A549 treated with ZK216348 at 1 μM for 4 hours (cell line): ENCODE data around the gene EIF4G1. TPM values are rescaled to one million over a fixed set of nuclear protein-coding genes. Genes with fewer than 3 reads are reported as not detected.

ENCODE experiments used
- total RNA-seq: library from RNA; stranded (reverse); fragments of 200-300 nt; extraction: Qiagen RNA extraction; gene quantifications from 5 replicates; pipeline ENCODE4 v1.2.3, GENCODE V29; 2022; ENCODE audit warnings: low read depth

EIF4G1 gene, protein sequence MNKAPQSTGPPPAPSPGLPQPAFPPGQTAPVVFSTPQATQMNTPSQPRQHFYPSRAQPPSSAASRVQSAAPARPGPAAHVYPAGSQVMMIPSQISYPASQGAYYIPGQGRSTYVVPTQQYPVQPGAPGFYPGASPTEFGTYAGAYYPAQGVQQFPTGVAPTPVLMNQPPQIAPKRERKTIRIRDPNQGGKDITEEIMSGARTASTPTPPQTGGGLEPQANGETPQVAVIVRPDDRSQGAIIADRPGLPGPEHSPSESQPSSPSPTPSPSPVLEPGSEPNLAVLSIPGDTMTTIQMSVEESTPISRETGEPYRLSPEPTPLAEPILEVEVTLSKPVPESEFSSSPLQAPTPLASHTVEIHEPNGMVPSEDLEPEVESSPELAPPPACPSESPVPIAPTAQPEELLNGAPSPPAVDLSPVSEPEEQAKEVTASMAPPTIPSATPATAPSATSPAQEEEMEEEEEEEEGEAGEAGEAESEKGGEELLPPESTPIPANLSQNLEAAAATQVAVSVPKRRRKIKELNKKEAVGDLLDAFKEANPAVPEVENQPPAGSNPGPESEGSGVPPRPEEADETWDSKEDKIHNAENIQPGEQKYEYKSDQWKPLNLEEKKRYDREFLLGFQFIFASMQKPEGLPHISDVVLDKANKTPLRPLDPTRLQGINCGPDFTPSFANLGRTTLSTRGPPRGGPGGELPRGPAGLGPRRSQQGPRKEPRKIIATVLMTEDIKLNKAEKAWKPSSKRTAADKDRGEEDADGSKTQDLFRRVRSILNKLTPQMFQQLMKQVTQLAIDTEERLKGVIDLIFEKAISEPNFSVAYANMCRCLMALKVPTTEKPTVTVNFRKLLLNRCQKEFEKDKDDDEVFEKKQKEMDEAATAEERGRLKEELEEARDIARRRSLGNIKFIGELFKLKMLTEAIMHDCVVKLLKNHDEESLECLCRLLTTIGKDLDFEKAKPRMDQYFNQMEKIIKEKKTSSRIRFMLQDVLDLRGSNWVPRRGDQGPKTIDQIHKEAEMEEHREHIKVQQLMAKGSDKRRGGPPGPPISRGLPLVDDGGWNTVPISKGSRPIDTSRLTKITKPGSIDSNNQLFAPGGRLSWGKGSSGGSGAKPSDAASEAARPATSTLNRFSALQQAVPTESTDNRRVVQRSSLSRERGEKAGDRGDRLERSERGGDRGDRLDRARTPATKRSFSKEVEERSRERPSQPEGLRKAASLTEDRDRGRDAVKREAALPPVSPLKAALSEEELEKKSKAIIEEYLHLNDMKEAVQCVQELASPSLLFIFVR (N-terminal part only)
- 221 to 295 TPM (median 267 TPM) in 5 replicates for total RNA-seq

DNA sequence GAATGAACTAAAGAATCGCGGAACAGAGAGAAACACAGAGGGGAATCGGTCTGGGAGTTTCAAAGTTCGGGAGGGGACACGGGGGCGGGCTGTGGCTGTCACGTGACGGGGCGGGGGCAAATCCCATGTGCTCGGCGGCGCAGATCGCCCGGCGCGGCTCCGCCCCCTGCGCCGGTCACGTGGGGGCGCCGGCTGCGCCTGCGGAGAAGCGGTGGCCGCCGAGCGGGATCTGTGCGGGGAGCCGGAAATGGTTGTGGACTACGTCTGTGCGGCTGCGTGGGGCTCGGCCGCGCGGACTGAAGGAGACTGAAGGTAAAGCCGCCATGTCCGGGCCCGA is at the start of gene EIF4G1:
Gene EIF4G1 (plus strand): TSS at position 244 of the 337 bp plus-strand sequence. CDS start 1,191 bp downstream, outside the sequence.

DNA sequence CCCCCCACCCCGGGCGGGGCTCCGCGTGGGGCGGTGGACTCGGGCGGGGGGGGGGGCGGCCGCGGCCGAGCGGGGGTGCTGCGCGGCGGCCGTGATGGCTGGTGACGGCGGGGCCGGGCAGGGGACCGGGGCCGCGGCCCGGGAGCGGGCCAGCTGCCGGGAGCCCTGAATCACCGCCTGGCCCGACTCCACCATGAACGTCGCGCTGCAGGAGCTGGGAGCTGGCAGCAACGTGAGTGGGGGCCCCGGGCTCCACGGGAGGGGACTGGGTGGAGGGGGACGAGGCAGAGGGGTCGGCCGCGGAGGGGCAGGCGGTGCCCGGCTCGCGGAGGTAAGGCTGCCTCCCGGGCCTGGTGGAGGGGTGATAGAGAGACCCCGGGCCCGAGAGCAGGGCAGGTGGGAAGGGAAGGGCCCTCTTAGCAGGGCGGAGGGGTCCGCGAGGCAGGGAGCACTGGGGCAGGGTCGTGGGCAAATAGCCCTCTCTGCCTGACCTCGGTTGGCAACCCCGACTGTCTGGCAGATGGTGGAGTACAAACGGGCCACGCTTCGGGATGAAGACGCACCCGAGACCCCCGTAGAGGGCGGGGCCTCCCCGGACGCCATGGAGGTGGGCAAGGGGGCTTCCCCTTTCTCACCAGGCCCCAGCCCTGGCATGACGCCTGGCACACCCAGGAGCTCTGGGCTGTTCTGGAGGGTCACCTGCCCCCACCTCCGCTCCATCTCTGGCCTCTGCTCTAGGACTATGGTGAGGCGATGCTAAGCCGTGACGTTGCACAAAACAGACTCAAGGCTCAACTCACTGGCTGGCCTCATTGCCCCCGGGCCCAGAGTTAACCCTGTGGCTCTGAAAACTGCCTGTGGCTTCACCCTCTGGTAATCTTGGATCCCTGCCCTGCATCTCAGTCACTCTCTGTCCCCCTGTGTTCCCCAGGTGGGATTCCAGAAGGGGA is 38.2 kb upstream of the EIF4G1 start, which contains the start of gene ECE2:
Gene ECE2 (plus strand): TSS at position 62 of the 950 bp plus-strand sequence. CDS start 132 bp downstream, at position 194.

DNA sequence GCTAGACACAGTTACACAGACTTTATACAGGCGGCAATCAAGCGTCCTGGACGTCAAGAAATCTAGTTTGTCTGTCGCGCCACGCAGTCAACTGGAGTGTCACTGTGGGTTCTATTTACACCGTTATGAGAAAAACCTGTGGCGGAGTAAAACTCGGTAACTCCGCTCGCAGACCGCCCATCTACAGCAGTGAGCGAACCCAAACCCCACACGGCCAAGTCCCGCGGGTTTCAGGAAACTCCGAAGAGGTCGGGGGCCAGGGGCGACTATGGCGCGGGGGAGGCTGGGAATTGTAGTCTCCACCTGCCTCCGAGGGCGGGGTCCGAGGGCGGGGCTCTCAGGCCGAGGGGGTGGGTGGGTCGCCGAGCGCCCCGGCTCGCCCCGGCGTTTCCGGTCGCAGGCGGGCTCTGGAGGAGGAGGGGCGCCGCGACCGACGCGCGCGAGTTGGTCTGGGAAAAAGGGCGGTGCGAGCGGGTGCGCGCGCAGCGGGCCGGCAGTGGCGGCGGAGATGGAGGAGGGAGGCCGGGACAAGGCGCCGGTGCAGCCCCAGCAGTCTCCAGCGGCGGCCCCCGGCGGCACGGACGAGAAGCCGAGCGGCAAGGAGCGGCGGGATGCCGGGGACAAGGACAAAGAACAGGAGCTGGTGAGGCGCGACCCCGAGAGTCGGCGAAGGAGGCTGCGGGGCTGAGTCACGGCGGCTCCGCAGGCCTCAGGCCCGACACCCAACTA is 15.5 kb upstream of the EIF4G1 start, which contains the start of gene PSMD2:
Gene PSMD2 (plus strand): TSS at position 483 of the 729 bp plus-strand sequence. CDS start 26 bp downstream, at position 509.

DNA sequence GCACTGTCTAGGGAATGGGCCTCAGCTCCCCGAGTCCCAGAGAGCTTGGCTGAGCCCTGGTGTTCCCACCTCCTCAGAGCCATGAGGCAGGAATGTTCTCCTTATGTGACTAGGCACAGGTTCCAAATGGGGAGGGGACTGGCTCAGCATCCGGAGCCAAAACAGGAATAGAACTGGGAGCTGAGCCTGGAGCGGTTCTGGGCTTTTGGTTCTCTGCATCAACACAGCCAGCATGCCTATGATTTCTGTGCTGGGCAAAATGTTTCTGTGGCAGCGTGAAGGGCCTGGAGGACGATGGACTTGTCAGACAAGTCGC is 23.0 kb downstream of the EIF4G1 start, which contains the start of gene FAM131A:
Gene FAM131A (plus strand): TSS at position 202 of the 316 bp plus-strand sequence. CDS start 31 bp downstream, at position 233.

DNA sequence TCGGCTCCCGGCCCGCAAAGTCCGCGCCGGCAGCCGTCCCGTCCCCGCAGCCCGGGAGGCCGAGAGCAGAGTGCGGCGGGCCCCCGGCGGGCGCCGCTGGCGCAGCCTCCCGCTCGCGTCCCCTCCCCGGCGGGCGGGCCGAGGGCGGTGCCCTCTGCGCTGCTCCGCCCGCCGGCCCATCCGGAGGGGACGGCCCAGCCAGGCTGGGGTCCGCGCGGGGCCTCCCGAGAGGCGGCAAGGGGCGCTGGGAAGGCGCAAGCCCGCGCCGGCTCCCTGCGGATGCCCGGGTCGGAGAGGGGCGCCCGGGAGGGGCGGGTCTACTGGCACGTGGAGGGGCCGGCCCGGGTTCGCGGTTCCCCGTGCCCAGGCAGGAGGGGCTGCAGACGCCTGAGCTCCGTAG is 47.1 kb downstream of the EIF4G1 start, which contains the start of the genes CLCN2 and POLR2H:
Gene CLCN2 (minus strand): TSS at position 74 of the 400 bp plus-strand sequence. CDS start 126 bp downstream, outside the sequence.
Gene POLR2H (plus strand): TSS at position 179 of the 400 bp plus-strand sequence. CDS start 1,783 bp downstream, outside the sequence.

DNA sequence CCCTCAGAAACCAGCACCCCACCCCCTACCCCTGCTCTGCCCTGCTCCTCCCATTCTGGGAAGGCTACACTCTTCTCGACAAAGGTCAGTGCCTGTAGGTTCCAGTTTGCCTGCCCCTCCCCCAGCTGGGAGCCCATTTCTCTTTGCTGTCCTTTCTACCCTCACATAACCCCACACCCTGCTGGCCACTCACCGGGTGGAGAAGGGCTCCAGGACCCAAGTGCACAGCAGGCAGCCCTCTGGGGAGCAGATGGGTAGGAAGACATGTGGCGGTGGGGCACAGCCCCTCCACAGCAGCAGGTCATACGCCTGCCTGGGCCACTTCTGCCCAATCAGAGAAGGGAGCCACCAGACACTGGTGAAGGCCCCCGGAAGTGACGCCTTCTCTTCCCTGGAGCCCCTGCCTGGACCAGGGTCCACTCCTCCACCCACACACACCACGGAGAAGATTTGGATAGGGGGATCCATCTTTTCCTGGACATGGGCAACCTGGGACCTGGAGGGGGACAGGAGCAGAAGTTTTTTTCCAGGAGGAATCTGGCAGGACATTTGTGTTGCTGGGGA is 63.6 kb downstream of the EIF4G1 start, which contains the start of gene THPO:
Gene THPO (minus strand): TSS at position 326 of the 564 bp plus-strand sequence. CDS start 1,948 bp downstream, outside the sequence.

DNA sequence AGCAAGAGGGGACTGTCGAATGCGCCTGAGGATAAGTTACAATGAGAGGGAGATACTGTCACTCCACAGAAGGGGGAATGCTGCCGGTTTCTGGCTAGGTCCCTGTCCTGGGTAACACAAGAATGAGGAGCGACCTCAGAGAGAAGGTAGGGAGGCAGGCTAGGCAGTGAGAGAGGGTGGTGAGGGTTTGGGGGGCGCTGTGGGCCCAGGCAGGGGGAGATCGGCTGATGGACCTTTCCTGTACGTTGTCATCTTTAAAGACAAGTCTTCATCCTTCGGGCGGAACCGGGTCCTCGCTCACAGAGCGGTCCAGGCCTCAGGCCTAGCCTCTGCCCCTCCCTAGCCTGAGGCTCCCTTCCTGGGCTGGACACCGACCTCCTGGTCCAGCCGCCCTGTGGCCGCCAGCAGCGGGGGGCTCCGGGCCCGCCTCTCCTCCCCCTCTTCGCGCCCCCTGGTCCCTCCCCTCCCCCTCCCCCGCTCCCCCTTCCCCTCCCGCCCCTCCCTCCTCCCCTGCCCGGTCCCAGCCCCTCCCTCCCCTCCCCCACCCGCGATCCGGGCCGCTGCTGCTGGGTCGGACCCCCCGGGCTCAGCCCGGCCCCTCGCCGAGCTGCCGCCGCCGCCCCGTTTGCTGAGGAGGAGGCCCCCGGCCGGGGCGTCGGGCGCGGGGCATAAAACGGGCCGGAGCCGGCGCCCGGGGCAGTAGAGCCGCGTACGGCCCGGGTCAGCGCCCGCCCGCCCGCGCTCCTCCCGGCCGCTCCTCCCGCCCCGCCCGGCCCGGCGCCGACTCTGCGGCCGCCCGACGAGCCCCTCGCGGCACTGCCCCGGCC is 65.2 kb downstream of the EIF4G1 start, which contains the start of gene CHRD:
Gene CHRD (plus strand): TSS at position 697 of the 827 bp plus-strand sequence. CDS start 265 bp downstream, outside the sequence.

Other genes starting within 250 kb of the EIF4G1 start
- not detected in 5 replicates for gene HTR3E, start 217.5 kb upstream of the EIF4G1 start, total RNA-seq
- 25.0 to 31.5 TPM (median 29.3 TPM) in 5 replicates for gene EIF2B5, start 179.2 kb upstream of the EIF4G1 start, total RNA-seq
- 14.9 to 30.4 TPM (median 26.5 TPM) in 5 replicates for gene DVL3, start 159.2 kb upstream of the EIF4G1 start, total RNA-seq
- 286 to 326 TPM (median 314 TPM) in 5 replicates for gene AP2M1, start 139.8 kb upstream of the EIF4G1 start, total RNA-seq
- gene ABCF3, start 128.4 kb upstream of the EIF4G1 start, total RNA-seq, result 25.4 to 36.5 TPM (median 34.8 TPM) in 5 replicates
- gene VWA5B2, start 85.0 kb upstream of the EIF4G1 start, total RNA-seq, result 0.29 to 0.46 TPM (median 0.38 TPM) in 5 replicates
- gene ALG3, start 65.6 kb upstream of the EIF4G1 start, total RNA-seq, result 48.9 to 83.2 TPM (median 72.9 TPM) in 5 replicates
- gene EEF1AKMT4, start 64.9 kb upstream of the EIF4G1 start, total RNA-seq, result 8.0 to 13.2 TPM (median 11.0 TPM) in 5 replicates
- 0.60 to 2.0 TPM (median 1.3 TPM) in 5 replicates for gene CAMK2N2, start 53.1 kb upstream of the EIF4G1 start, total RNA-seq
- not detected in 5 replicates for gene ECE2, start 38.6 kb upstream of the EIF4G1 start, total RNA-seq
- 294 to 424 TPM (median 309 TPM) in 5 replicates for gene PSMD2, start 15.4 kb upstream of the EIF4G1 start, total RNA-seq
- gene FAM131A, start 23.0 kb downstream of the EIF4G1 start, total RNA-seq, result 6.8 to 11.7 TPM (median 9.9 TPM) in 5 replicates
- 4.0 to 6.1 TPM (median 5.5 TPM) in 5 replicates for gene CLCN2, start 47.0 kb downstream of the EIF4G1 start, total RNA-seq
- gene POLR2H, start 47.1 kb downstream of the EIF4G1 start, total RNA-seq, result 69.5 to 82.7 TPM (median 77.4 TPM) in 5 replicates
- not detected in 5 replicates for gene THPO, start 63.6 kb downstream of the EIF4G1 start, total RNA-seq
- 0.07 to 0.42 TPM (median 0.15 TPM) in 5 replicates for gene CHRD, start 65.4 kb downstream of the EIF4G1 start, total RNA-seq
- 0.23 to 0.70 TPM (median 0.27 TPM) in 5 replicates for gene EPHB3, start 247.2 kb downstream of the EIF4G1 start, total RNA-seq